ENCODE results near the gene JUN. TPM values are rescaled to one million over a fixed set of nuclear protein-coding genes. Genes with fewer than 3 reads are reported as not detected.

The JUN gene
- total and polyA plus RNA-seq, 4 donors: 15.0 to 29.8 (median 17.5) TPM

DNA sequence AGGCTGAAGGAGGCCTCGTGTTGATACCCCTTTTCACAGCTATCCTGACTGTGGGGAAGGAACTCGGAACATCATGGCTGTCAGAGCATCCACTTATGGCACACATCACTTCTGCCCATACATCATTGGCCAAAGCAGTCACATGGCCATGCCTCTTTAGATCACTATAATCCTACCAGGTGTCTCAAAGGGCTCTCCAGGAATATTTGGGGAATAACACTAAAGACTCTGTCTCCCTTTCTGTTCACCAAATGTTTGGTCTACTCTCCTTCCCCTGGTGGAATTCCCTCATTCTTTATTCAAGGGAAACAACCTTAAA lies 3.0 kb upstream of the JUN start:
- no peaks in the 10 kb centered on the region for H3K27me3 ChIP-seq (ENCODE audit: control insufficient read depth in 4 of 4, insufficient read depth in 4 of 4, low read length in 3 of 4)
- H3K9ac ChIP-seq (ENCODE audit: low read depth in 1 of 2, low read length in 2 of 2): no peak overlapping the region
- peaks cover 0 to 13% (median 4%) of the 10 kb centered on the region in 4 donors for H3K4me1 ChIP-seq (ENCODE audit: control insufficient read depth in 4 of 4, insufficient read depth in 4 of 4, low read length in 3 of 4)
- DNase-seq (ENCODE audit: low spot score): no peak
- WGBS: 98% methylated on average over 2 of the region's 2 CpGs
- H3K36me3 ChIP-seq (ENCODE audit: control insufficient read depth in 4 of 4, insufficient read depth in 3 of 4, low read depth in 1 of 4, low read length in 3 of 4): peaks cover 0 to 3% (median 0%) of the 10 kb centered on the region in 4 donors
- H3K4me3 ChIP-seq (ENCODE audit: low read depth in 1 of 3, low read length in 3 of 3): no peak overlapping the region
- no peak overlapping the region for H3K27ac ChIP-seq (ENCODE audit: low read depth in 1 of 2, low read length in 2 of 2)
- no peaks in the 10 kb centered on the region for H3K9me3 ChIP-seq (ENCODE audit: control insufficient read depth in 4 of 4, low read length in 3 of 4)
- TF ChIP-seq, protein P1, sequence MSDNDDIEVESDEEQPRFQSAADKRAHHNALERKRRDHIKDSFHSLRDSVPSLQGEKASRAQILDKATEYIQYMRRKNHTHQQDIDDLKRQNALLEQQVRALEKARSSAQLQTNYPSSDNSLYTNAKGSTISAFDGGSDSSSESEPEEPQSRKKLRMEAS (IDR thresholded peaks at IDR 0.05): no peak
- TF ChIP-seq RAD21 (IDR thresholded peaks at IDR 0.05) (no peak), HNF4G (IDR thresholded peaks at IDR 0.05) (no peak)

DNA sequence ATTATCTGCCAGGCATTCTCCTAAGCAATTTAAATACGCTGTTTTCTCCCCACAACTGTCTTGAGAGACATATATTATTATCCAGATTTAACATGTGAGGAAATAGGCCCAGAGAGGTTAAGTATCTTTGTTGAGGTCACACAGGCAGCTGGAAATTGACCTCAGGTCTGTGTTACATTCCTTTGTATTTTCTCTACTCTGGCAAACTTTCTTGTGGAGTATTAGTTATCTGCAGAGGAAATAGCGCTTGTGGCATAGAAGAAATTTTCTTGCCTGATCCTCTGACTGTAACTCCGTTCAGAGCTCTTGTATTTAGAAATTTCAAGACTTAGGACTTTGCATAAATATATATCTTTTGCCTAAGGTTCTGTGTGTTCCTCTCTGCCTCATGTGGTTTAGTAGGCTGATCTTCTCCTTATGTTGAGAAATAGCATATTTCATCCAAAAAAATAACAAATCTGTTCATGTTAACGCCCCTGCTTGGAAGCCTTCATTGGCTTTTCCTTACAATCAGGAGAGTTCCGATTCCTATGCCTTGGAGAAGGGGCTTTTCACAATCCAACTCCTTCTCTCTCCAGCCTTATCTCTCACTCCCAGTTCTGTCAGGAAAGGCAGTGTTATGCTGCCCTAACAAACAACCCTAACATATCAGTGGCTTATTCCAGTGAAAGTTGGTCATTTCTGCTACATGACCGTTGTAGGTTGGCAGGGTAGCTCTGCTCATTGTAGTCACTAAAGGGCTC lies 2.5 kb upstream of the JUN start:
- peaks cover 0 to 16% (median 4%) of the 10 kb centered on the region in 4 donors for H3K4me1 ChIP-seq (ENCODE audit: control insufficient read depth in 4 of 4, insufficient read depth in 4 of 4, low read length in 3 of 4)
- H3K27me3 ChIP-seq (ENCODE audit: control insufficient read depth in 4 of 4, insufficient read depth in 4 of 4, low read length in 3 of 4): no peaks in the 10 kb centered on the region
- peak overlapping the region in 1 of 2 donors; percentile 98 for H3K27ac ChIP-seq (ENCODE audit: low read depth in 1 of 2, low read length in 2 of 2)
- H3K4me3 ChIP-seq (ENCODE audit: low read depth in 1 of 3, low read length in 3 of 3): no peak overlapping the region
- WGBS: 89% methylated on average over 6 of the region's 6 CpGs
- TF ChIP-seq FOXA1 (IDR thresholded peaks at IDR 0.05) (no peak), ZBTB33 (IDR thresholded peaks at IDR 0.05) (no peak), HNF4A (conservative IDR thresholded peaks at IDR 0.05) (no peak), RAD21 (IDR thresholded peaks at IDR 0.05) (no peak)
- TF ChIP-seq, protein P2, sequence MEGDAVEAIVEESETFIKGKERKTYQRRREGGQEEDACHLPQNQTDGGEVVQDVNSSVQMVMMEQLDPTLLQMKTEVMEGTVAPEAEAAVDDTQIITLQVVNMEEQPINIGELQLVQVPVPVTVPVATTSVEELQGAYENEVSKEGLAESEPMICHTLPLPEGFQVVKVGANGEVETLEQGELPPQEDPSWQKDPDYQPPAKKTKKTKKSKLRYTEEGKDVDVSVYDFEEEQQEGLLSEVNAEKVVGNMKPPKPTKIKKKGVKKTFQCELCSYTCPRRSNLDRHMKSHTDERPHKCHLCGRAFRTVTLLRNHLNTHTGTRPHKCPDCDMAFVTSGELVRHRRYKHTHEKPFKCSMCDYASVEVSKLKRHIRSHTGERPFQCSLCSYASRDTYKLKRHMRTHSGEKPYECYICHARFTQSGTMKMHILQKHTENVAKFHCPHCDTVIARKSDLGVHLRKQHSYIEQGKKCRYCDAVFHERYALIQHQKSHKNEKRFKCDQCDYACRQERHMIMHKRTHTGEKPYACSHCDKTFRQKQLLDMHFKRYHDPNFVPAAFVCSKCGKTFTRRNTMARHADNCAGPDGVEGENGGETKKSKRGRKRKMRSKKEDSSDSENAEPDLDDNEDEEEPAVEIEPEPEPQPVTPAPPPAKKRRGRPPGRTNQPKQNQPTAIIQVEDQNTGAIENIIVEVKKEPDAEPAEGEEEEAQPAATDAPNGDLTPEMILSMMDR (IDR thresholded peaks at IDR 0.05; ENCODE audit: low read depth, low read length, missing input control): no peak
- TF ChIP-seq, protein P1 (IDR thresholded peaks at IDR 0.05): no peak
- peaks cover 0 to 3% (median 0%) of the 10 kb centered on the region in 4 donors for H3K36me3 ChIP-seq (ENCODE audit: control insufficient read depth in 4 of 4, insufficient read depth in 3 of 4, low read depth in 1 of 4, low read length in 3 of 4)
- no peak for DNase-seq (ENCODE audit: low spot score)
- H3K9ac ChIP-seq (ENCODE audit: low read depth in 1 of 2, low read length in 2 of 2): no peak overlapping the region
- H3K9me3 ChIP-seq (ENCODE audit: control insufficient read depth in 4 of 4, low read length in 3 of 4): no peaks in the 10 kb centered on the region

GRCh38 chr1:58785442-58786058 lies 1.7 kb upstream of the JUN start:
- 2% methylated on average over 14 of the region's 14 CpGs for WGBS
- H3K27ac ChIP-seq (ENCODE audit: low read depth in 1 of 2, low read length in 2 of 2): peak overlapping the region; percentile 98 to 100
- peak overlapping the region; percentile 97 to 99 for H3K9ac ChIP-seq (ENCODE audit: low read depth in 1 of 2, low read length in 2 of 2)
- peak overlapping the region; percentile 56 to 78 (median 68) for H3K4me3 ChIP-seq (ENCODE audit: low read depth in 1 of 3, low read length in 3 of 3)
- H3K9me3 ChIP-seq (ENCODE audit: control insufficient read depth in 4 of 4, low read length in 3 of 4): no peaks in the 10 kb centered on the region
- no peaks in the 10 kb centered on the region for H3K27me3 ChIP-seq (ENCODE audit: control insufficient read depth in 4 of 4, insufficient read depth in 4 of 4, low read length in 3 of 4)
- peaks cover 0 to 16% (median 4%) of the 10 kb centered on the region in 4 donors for H3K4me1 ChIP-seq (ENCODE audit: control insufficient read depth in 4 of 4, insufficient read depth in 4 of 4, low read length in 3 of 4)
- H3K36me3 ChIP-seq (ENCODE audit: control insufficient read depth in 4 of 4, insufficient read depth in 3 of 4, low read depth in 1 of 4, low read length in 3 of 4): peaks cover 0 to 3% (median 0%) of the 10 kb centered on the region in 4 donors
- DNase-seq (ENCODE audit: low spot score): peak; percentile 49
- no peak for TF ChIP-seq FOXA2 (IDR thresholded peaks at IDR 0.05)
- TF ChIP-seq SP1 (IDR thresholded peaks at IDR 0.05): peak; percentile 86
- TF ChIP-seq NR2F2 (IDR thresholded peaks at IDR 0.05): peak; percentile 6
- TF ChIP-seq GABPA (IDR thresholded peaks at IDR 0.05 in 1 of 2, conservative IDR thresholded peaks at IDR 0.05 in 1 of 2): no peak
- TF ChIP-seq ZBTB33 (IDR thresholded peaks at IDR 0.05): no peak
- TF ChIP-seq HNF4G (IDR thresholded peaks at IDR 0.05): peak; percentile 58
- peak; percentile 65 to 86 for TF ChIP-seq HNF4A (conservative IDR thresholded peaks at IDR 0.05)
- peak; percentile 52 for TF ChIP-seq TAF1 (conservative IDR thresholded peaks at IDR 0.05)
- TF ChIP-seq REST (IDR thresholded peaks at IDR 0.05): peak; percentile 76

Data from liver (tissue), 9 donors.